ENCODE measurements around the gene ATXN7L1.
A peak's percentile ranks its signal among the peaks of the same experiment; 100 is the strongest.

ATXN7L1 gene, protein sequence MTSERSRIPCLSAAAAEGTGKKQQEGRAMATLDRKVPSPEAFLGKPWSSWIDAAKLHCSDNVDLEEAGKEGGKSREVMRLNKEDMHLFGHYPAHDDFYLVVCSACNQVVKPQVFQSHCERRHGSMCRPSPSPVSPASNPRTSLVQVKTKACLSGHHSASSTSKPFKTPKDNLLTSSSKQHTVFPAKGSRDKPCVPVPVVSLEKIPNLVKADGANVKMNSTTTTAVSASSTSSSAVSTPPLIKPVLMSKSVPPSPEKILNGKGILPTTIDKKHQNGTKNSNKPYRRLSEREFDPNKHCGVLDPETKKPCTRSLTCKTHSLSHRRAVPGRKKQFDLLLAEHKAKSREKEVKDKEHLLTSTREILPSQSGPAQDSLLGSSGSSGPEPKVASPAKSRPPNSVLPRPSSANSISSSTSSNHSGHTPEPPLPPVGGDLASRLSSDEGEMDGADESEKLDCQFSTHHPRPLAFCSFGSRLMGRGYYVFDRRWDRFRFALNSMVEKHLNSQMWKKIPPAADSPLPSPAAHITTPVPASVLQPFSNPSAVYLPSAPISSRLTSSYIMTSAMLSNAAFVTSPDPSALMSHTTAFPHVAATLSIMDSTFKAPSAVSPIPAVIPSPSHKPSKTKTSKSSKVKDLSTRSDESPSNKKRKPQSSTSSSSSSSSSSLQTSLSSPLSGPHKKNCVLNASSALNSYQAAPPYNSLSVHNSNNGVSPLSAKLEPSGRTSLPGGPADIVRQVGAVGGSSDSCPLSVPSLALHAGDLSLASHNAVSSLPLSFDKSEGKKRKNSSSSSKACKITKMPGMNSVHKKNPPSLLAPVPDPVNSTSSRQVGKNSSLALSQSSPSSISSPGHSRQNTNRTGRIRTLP

GRCh38 chr7:105876091-105876963, at the start of gene ATXN7L1:
Gene ATXN7L1 (minus strand): TSS chr7:105876599. CDS start chr7:105876558, 41 bp downstream.
- DNase-seq = peak; percentile 98

GRCh38 chr7:105926131-105926530, 49.7 kb upstream of the ATXN7L1 start:
- DNase-seq = no peak

- no peak for DNase-seq
Measured at GRCh38 chr7:105924945-105925344, 48.5 kb upstream of the ATXN7L1 start.

DNA sequence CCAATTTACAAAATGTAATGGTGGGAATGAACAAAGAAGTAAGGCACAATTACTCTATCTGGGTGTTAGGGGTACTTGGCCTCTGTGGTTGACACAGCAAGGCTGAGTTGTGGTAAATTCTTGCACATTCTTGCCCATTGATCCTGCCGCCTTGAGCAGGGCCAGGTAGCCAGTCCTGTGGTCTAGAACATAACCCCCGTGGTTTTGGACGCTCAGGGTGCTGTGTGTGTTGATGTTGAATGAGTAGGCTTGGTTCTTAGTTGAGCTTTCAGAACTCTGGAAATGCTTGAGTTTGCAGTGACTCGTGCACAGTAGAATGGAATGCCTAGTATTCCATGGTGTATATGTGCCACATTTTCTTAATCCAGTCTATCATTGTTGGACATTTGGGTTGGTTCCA, 44.4 kb upstream of the ATXN7L1 start:
- DNase-seq = no peak

DNA sequence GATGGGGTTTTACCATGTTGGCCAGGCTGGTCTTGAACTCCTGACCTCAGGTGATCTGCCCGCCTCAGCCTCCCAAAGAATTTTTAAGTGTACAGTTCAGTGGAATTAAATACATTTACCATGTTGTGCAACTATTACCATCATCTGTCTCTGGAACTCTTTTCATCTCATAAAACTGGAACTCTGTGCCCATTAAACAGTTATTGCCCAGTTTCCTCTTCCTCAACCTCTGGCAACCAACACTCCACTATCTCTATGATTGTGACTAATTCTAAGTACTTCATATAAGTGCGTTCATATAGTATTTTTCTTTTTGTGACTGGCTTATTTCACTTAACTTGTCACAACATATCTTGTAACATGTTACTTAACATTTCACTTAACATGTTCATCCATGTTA, 41.3 kb upstream of the ATXN7L1 start:
- DNase-seq = no peak

GRCh38 chr7:105916603-105917002, 40.2 kb upstream of the ATXN7L1 start:
- DNase-seq = no peak

- no peak for DNase-seq
Measured at GRCh38 chr7:105913947-105914346, 37.5 kb upstream of the ATXN7L1 start.

GRCh38 chr7:105911961-105912575, 35.7 kb upstream of the ATXN7L1 start:
- no peak for DNase-seq

GRCh38 chr7:105910172-105910571, 33.8 kb upstream of the ATXN7L1 start:
- DNase-seq = no peak

DNA sequence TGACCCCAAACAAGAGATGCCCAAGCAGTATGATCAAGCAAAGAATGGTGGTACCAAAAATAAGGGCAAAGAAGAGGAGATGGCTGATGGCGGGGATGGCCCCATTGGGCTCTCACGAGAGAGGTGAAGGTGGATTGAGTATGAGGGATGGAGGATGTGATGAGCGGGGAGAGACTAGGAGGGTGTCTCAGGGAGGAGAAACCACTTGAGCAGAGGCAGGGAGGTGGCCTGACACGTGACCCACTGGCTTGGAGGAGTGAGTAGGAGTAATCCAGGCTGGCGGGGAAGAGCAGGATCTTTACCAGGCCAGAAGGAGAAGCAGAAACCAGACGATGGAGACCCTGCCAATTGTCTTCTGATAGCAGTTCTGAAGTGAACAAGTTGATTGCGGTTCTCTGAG, 33.3 kb upstream of the ATXN7L1 start:
- DNase-seq = no peak

GRCh38 chr7:105907129-105907846, 30.9 kb upstream of the ATXN7L1 start:
- no peak for DNase-seq

- no peak for DNase-seq
Measured at GRCh38 chr7:105906695-105907094, 30.3 kb upstream of the ATXN7L1 start.

GRCh38 chr7:105905910-105906568, 29.6 kb upstream of the ATXN7L1 start:
- DNase-seq = no peak

GRCh38 chr7:105905209-105905909, 29.0 kb upstream of the ATXN7L1 start:
- DNase-seq = no peak

DNA sequence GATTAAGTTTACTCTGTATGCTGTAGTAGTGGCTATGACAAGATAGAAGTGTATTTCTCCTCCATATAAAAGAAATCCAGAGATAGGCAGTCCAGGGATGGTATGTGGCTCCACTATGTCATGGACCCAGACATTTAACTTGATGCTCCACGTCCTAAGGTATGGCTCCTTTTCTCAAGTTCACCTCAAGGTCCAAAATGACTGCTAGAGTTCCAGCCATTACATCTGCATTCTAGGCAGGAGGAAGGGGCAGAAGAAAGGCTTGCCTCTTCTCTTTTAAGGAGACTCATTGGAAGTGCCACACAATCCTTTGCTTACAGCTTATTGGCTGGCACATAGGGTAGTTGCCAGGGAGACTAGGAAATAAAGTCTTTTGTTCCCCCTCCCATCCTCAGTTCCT, 27.7 kb upstream of the ATXN7L1 start:
- DNase-seq = no peak

- no peak for DNase-seq
Measured at GRCh38 chr7:105902325-105902911, 26.0 kb upstream of the ATXN7L1 start.

- no peak for DNase-seq
Measured at GRCh38 chr7:105897999-105898398, 21.6 kb upstream of the ATXN7L1 start.

DNA sequence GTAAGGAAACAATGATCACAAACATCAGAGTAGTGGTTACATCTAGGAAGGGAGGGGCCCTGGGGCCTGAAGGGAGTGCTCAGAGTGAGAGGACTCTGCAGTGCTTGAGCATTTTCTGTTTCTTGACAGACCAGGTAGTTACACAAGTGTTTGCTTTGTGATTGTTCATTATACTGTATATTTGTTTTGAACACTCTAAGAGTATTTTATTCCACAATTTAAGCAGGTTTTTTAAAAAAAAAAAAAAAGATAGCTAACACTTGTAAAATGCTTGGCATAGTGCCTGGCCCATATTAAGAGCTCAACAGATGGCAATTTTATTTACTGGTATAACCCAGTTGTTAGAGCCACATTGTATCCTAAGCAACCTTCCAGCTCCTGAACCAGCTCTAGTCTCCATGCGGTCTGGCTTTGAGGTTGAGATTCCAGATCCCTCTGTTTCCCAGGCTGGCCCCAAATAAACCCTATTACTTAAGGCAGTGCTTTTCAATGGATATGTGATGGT, 20.1 kb upstream of the ATXN7L1 start:
- DNase-seq = peak; percentile 50

GRCh38 chr7:105894131-105894530, 17.7 kb upstream of the ATXN7L1 start:
- DNase-seq = no peak

GRCh38 chr7:105892387-105892786, 16.0 kb upstream of the ATXN7L1 start:
- no peak for DNase-seq

Data from NCI-H82 (cell line).